ENCODE measurements around the gene ASGR1. TPM values are rescaled to one million over a fixed set of nuclear protein-coding genes. Genes with fewer than 3 reads are reported as not detected.
"Not testable (repeated sequence)": the region's sequence is repeated elsewhere in the genome, so short reads cannot be mapped to it uniquely, and the experiment has no call there.

Gene ASGR1
- total and polyA plus RNA-seq, 4 donors: 127 to 728 (median 471) TPM

- not testable (repeated sequence) for H3K27me3 ChIP-seq (ENCODE audit: control insufficient read depth in 4 of 4, insufficient read depth in 4 of 4, low read length in 3 of 4); H3K27ac ChIP-seq (ENCODE audit: low read depth in 1 of 2, low read length in 2 of 2); H3K9me3 ChIP-seq (ENCODE audit: control insufficient read depth in 4 of 4, low read length in 3 of 4); H3K9ac ChIP-seq (ENCODE audit: low read depth in 1 of 2, low read length in 2 of 2); H3K4me3 ChIP-seq (ENCODE audit: low read depth in 1 of 3, low read length in 3 of 3); H3K36me3 ChIP-seq (ENCODE audit: control insufficient read depth in 4 of 4, insufficient read depth in 3 of 4, low read depth in 1 of 4, low read length in 3 of 4); DNase-seq (ENCODE audit: low spot score)
- WGBS: 87% methylated on average over 12 of the region's 12 CpGs
- peaks cover 0 to 11% (median 7%) of the 10 kb centered on the region in 4 donors for H3K4me1 ChIP-seq (ENCODE audit: control insufficient read depth in 4 of 4, insufficient read depth in 4 of 4, low read length in 3 of 4)
Observed at GRCh38 chr17:7126386-7126785, 52.8 kb downstream of the ASGR1 start.

- 92% methylated on average over 5 of the region's 5 CpGs for WGBS
- peaks cover 0 to 9% (median 2%) of the 10 kb centered on the region in 4 donors for H3K4me1 ChIP-seq (ENCODE audit: control insufficient read depth in 4 of 4, insufficient read depth in 4 of 4, low read length in 3 of 4)
- no peak overlapping the region for H3K9ac ChIP-seq (ENCODE audit: low read depth in 1 of 2, low read length in 2 of 2)
- TF ChIP-seq SP1 (IDR thresholded peaks at IDR 0.05): no peak
- TF ChIP-seq FOXA1 (IDR thresholded peaks at IDR 0.05): no peak
- TF ChIP-seq ZBTB33 (IDR thresholded peaks at IDR 0.05): no peak
- TF ChIP-seq GABPA (IDR thresholded peaks at IDR 0.05 in 1 of 2, conservative IDR thresholded peaks at IDR 0.05 in 1 of 2): no peak
- no peak for TF ChIP-seq RXRA (IDR thresholded peaks at IDR 0.05)
- TF ChIP-seq MAX (IDR thresholded peaks at IDR 0.05): no peak
- no peak for TF ChIP-seq JUND (IDR thresholded peaks at IDR 0.05)
- TF ChIP-seq YY1 (IDR thresholded peaks at IDR 0.05): no peak
- no peaks in the 10 kb centered on the region for H3K27me3 ChIP-seq (ENCODE audit: control insufficient read depth in 4 of 4, insufficient read depth in 4 of 4, low read length in 3 of 4)
- H3K9me3 ChIP-seq (ENCODE audit: control insufficient read depth in 4 of 4, low read length in 3 of 4): no peaks in the 10 kb centered on the region
- no peak overlapping the region for H3K4me3 ChIP-seq (ENCODE audit: low read depth in 1 of 3, low read length in 3 of 3)
- H3K27ac ChIP-seq (ENCODE audit: low read depth in 1 of 2, low read length in 2 of 2): no peak overlapping the region
- no peak for DNase-seq (ENCODE audit: low spot score)
- H3K36me3 ChIP-seq (ENCODE audit: control insufficient read depth in 4 of 4, insufficient read depth in 3 of 4, low read depth in 1 of 4, low read length in 3 of 4): peaks cover 0 to 3% (median 0%) of the 10 kb centered on the region in 4 donors
Observed at GRCh38 chr17:7124923-7125322, 54.2 kb downstream of the ASGR1 start.

- DNase-seq (ENCODE audit: low spot score): no peak
- 87% methylated on average over 4 of the region's 4 CpGs for WGBS
- peaks cover 0 to 5% (median 0%) of the 10 kb centered on the region in 4 donors for H3K4me1 ChIP-seq (ENCODE audit: control insufficient read depth in 4 of 4, insufficient read depth in 4 of 4, low read length in 3 of 4)
- H3K4me3 ChIP-seq (ENCODE audit: low read depth in 1 of 3, low read length in 3 of 3): no peak overlapping the region
- no peak overlapping the region for H3K9ac ChIP-seq (ENCODE audit: low read depth in 1 of 2, low read length in 2 of 2)
- TF ChIP-seq HNF4G (IDR thresholded peaks at IDR 0.05) (no peak), ATF3 (IDR thresholded peaks at IDR 0.05) (no peak), TAF1 (conservative IDR thresholded peaks at IDR 0.05) (no peak), FOXA1 (IDR thresholded peaks at IDR 0.05) (no peak), MAX (IDR thresholded peaks at IDR 0.05) (no peak), FOXA2 (IDR thresholded peaks at IDR 0.05) (no peak), ZBTB33 (IDR thresholded peaks at IDR 0.05) (no peak), EGR1 (IDR thresholded peaks at IDR 0.05; ENCODE audit: low read depth in 2 of 2) (no peak), RAD21 (IDR thresholded peaks at IDR 0.05) (no peak), CTCF (IDR thresholded peaks at IDR 0.05; ENCODE audit: low read depth, low read length, missing input control) (no peak), JUND (IDR thresholded peaks at IDR 0.05) (no peak), GABPA (IDR thresholded peaks at IDR 0.05 in 1 of 2, conservative IDR thresholded peaks at IDR 0.05 in 1 of 2) (no peak), REST (IDR thresholded peaks at IDR 0.05) (no peak), NR2F2 (IDR thresholded peaks at IDR 0.05) (no peak)
- H3K36me3 ChIP-seq (ENCODE audit: control insufficient read depth in 4 of 4, insufficient read depth in 3 of 4, low read depth in 1 of 4, low read length in 3 of 4): peaks cover 0 to 3% (median 0%) of the 10 kb centered on the region in 4 donors
- H3K27me3 ChIP-seq (ENCODE audit: control insufficient read depth in 4 of 4, insufficient read depth in 4 of 4, low read length in 3 of 4): no peaks in the 10 kb centered on the region
- H3K27ac ChIP-seq (ENCODE audit: low read depth in 1 of 2, low read length in 2 of 2): no peak overlapping the region
- H3K9me3 ChIP-seq (ENCODE audit: control insufficient read depth in 4 of 4, low read length in 3 of 4): no peaks in the 10 kb centered on the region
Observed at GRCh38 chr17:7123844-7124243, 55.3 kb downstream of the ASGR1 start.
